HG03097 (cell line): ENCODE results near the gene MAP1LC3A.

Source experiments
- ATAC-seq: cut with Tn5 transposase; IDR thresholded peaks from one replicate; pipeline ENCODE4 v1.9.1; 2021; ENCODE audit not compliant: unreplicated experiment, low FRiP score

The MAP1LC3A gene

GRCh38 chr20:34528921-34529297 lies 29.6 kb upstream of the MAP1LC3A start:
- ATAC-seq = no peak

- ATAC-seq = no peak
Observed at GRCh38 chr20:34529742-34530141, 28.8 kb upstream of the MAP1LC3A start.

GRCh38 chr20:34530342-34530741 lies 28.2 kb upstream of the MAP1LC3A start:
- ATAC-seq = no peak

- no peak for ATAC-seq
Observed at GRCh38 chr20:34531608-34532265, 26.8 kb upstream of the MAP1LC3A start.

- no peak for ATAC-seq
Observed at GRCh38 chr20:34532320-34532719, 26.2 kb upstream of the MAP1LC3A start.

GRCh38 chr20:34532756-34533155 lies 25.8 kb upstream of the MAP1LC3A start:
- ATAC-seq = no peak

- ATAC-seq = no peak
Observed at GRCh38 chr20:34534391-34535165, 23.9 kb upstream of the MAP1LC3A start.

GRCh38 chr20:34535301-34535840 lies 23.1 kb upstream of the MAP1LC3A start:
- ATAC-seq = no peak

GRCh38 chr20:34535857-34536256 lies 22.7 kb upstream of the MAP1LC3A start:
- ATAC-seq = no peak

GRCh38 chr20:34536798-34537394 lies 21.6 kb upstream of the MAP1LC3A start:
- ATAC-seq = no peak

GRCh38 chr20:34537651-34538050 lies 20.9 kb upstream of the MAP1LC3A start:
- ATAC-seq = no peak

- no peak for ATAC-seq
Observed at GRCh38 chr20:34538671-34539123, 19.8 kb upstream of the MAP1LC3A start.

GRCh38 chr20:34539756-34540155 lies 18.8 kb upstream of the MAP1LC3A start:
- ATAC-seq = no peak

GRCh38 chr20:34540596-34541263 lies 17.8 kb upstream of the MAP1LC3A start:
- no peak for ATAC-seq

- ATAC-seq = no peak
Observed at GRCh38 chr20:34541264-34541901, 17.1 kb upstream of the MAP1LC3A start.

GRCh38 chr20:34541917-34542316 lies 16.6 kb upstream of the MAP1LC3A start:
- no peak for ATAC-seq

- ATAC-seq = no peak
Observed at GRCh38 chr20:34542439-34542838, 16.1 kb upstream of the MAP1LC3A start.

- no peak for ATAC-seq
Observed at GRCh38 chr20:34543463-34544056, 15.0 kb upstream of the MAP1LC3A start.

- no peak for ATAC-seq
Observed at GRCh38 chr20:34544109-34544796, 14.3 kb upstream of the MAP1LC3A start.
